ENCODE data around the gene NPC1. TPM values are rescaled to one million over a fixed set of nuclear protein-coding genes. Genes with fewer than 3 reads are reported as not detected.

The NPC1 gene
- total RNA-seq, 1 donor = 51.3 TPM

DNA sequence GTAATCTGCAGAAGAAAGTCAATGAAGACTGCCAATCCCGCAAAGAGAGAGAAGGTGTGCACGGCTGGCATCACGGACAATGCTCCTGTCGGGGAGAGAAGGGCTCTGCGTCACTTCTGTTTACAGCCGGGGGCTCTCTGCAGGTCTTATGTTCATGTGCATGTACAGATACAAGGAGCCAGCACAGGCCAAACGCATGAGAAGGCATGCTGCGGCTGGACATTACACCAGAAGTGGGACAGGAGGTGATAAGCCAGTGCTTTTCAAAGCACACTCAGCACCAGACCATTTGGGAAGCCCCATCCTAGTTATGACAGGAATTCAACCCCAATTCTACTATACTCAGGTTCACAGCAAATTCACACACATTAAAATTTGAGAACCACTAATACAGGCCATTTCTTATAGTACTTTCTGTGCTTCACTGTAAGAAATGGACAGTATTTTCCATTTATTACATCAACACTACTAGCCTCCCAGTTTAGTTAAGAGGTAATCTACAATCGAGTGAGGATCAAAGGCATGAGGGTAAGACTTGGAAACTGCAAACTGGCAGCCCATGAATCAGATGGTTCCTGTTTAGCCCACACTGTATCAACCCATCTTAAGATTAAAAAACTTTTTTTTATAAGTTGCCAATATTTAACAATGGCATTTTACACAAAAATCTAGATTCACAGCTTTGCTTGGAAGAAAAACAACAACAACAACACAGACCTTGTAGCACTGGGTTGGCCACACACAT lies 44.8 kb downstream of the NPC1 start:
- TF ChIP-seq, protein P1, sequence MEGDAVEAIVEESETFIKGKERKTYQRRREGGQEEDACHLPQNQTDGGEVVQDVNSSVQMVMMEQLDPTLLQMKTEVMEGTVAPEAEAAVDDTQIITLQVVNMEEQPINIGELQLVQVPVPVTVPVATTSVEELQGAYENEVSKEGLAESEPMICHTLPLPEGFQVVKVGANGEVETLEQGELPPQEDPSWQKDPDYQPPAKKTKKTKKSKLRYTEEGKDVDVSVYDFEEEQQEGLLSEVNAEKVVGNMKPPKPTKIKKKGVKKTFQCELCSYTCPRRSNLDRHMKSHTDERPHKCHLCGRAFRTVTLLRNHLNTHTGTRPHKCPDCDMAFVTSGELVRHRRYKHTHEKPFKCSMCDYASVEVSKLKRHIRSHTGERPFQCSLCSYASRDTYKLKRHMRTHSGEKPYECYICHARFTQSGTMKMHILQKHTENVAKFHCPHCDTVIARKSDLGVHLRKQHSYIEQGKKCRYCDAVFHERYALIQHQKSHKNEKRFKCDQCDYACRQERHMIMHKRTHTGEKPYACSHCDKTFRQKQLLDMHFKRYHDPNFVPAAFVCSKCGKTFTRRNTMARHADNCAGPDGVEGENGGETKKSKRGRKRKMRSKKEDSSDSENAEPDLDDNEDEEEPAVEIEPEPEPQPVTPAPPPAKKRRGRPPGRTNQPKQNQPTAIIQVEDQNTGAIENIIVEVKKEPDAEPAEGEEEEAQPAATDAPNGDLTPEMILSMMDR (IDR thresholded peaks at IDR 0.05; ENCODE audit: insufficient read depth, low read length) = no peak
- DNase-seq (ENCODE audit: low read depth) = no peak
- no peak overlapping the region for H3K4me3 ChIP-seq (ENCODE audit: low read depth, low read length)

DNA sequence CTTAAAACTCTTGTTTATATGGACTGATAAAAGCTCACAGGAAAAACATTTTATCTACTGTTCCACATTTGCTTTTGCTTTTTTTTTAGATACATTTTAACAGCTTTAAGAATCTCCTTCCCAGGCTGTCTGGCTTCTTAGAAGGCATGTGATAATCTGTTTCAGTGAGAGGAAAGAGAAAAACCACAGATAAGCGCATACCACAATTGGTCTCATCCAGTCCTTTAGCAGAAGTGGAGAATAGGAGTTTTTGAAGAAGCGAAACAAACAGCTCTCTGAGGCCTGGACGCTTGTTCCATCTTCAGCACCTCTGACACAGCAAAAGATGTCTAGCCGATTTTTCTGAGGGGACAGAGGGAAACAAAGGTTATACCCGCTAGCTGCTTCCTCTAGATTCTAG lies 45.4 kb downstream of the NPC1 start:
- no peak overlapping the region for H3K4me3 ChIP-seq (ENCODE audit: low read depth, low read length)
- no peak for DNase-seq (ENCODE audit: low read depth)
- TF ChIP-seq, protein P1 (IDR thresholded peaks at IDR 0.05; ENCODE audit: insufficient read depth, low read length) = no peak

DNA sequence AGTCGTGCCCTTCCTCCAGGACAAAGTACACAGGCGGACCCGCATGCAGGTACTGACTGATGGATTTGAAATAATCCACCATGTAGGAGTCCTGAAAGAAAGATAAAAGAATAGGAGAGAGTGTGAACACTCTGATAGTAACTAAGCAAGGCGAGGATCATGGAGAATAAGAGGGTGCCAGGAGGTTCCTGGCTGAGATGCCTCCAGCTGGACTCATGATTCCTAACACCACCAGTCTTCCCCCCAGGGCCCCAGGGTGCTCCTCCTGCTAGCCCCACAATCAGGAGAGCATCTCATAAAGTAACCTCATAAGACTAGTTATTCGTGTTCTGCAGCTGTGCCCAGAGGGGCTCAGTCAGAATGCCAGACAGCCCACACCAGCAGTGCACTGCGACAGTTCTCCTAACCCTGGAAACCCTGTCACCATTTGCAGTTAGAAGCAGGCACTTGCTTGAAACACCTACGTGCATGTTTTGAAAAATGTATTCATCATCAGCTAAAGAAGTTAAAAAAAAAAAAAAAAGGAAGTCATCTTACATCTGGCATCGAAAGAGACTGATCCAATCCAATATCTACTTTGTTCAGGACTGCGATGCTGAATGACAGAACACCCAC lies 46.3 kb downstream of the NPC1 start:
- TF ChIP-seq, protein P1 (IDR thresholded peaks at IDR 0.05; ENCODE audit: insufficient read depth, low read length) = no peak
- DNase-seq (ENCODE audit: low read depth) = no peak
- no peak overlapping the region for H3K4me3 ChIP-seq (ENCODE audit: low read depth, low read length)

DNA sequence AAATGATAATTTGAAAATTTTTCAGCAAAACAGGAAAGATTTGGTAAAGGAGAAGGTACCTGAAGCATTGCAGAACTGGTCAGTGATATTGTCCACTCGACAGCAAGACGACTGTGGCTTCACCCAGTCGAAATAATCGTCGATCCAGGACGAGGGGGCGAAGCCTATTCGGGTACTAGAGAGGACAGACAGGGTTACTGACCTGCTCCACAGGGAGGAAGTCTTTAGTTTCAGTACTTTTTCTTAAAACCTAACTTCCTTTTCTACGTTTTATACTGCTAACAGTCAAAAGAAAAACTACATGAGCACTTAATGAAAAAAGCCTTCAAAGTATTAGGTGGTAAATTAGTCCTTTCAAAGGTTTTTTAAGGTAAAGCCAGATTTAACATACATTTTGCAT lies 47.0 kb downstream of the NPC1 start:
- H3K4me3 ChIP-seq (ENCODE audit: low read depth, low read length) = no peak overlapping the region
- TF ChIP-seq, protein P1 (IDR thresholded peaks at IDR 0.05; ENCODE audit: insufficient read depth, low read length) = no peak
- no peak for DNase-seq (ENCODE audit: low read depth)

DNA sequence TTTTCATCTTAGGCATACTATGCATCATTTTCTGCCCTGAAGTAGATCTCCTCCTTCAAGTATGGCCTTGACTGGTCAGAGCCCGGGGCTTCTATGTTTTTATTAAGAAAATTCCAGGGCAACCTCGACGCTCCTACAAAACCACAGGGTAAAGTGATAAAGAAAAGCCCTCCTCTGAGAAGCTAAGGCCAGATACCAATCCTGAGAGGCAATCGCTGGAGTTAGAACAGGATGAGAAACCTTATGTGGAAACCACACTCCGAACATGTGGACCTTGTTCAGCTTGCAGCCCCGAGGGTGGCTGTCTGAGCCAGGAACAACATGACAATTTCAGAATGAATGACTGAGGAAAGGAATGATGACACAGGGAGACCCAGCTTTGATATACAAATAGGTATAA lies 47.4 kb downstream of the NPC1 start:
- TF ChIP-seq, protein P1 (IDR thresholded peaks at IDR 0.05; ENCODE audit: insufficient read depth, low read length) = no peak
- H3K4me3 ChIP-seq (ENCODE audit: low read depth, low read length) = no peak overlapping the region
- DNase-seq (ENCODE audit: low read depth) = no peak

DNA sequence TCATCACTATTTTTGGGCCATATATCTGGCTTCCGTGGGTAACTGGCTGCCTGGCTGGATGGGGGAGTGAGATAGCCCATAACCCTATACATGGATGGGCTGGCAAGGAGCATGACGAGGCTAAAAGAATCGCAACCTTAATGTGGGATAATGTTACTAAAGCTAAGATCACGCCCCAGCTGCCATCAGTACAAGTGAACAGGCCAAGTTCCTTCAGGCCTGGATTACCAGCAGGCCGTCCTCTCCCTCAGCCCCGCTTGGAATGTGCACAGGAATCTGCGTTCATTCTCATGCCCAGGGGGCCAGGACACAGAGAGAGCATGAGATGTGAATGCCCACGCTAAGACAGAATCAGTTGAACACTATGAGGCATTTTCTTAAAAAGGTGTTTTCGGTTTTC lies 48.3 kb downstream of the NPC1 start:
- no peak for DNase-seq (ENCODE audit: low read depth)
- TF ChIP-seq, protein P1 (IDR thresholded peaks at IDR 0.05; ENCODE audit: insufficient read depth, low read length) = no peak
- no peak overlapping the region for H3K4me3 ChIP-seq (ENCODE audit: low read depth, low read length)

Data from fibroblast of the aortic adventitia (primary cell).